HCT116 (cell line): ENCODE measurements around the gene RNF214.

ENCODE experiments used
- SIN3A ChIP-seq: IDR thresholded peaks from 2 replicates; pipeline ENCODE4 v1.6.1; 2012; ENCODE audit warnings: low read depth
- TF ChIP-seq, protein P1 (sequence below), 3 experiments: fragments of 200-600 bp in 1 of 3; sonication (generic) in 1 of 3; IDR thresholded peaks in 2 of 3; conservative IDR thresholded peaks in 1 of 3; 2 replicates each; pipeline ENCODE4 v1.5.1; 2012 to 2017; ENCODE audit warnings: low read depth in 2 of 3, low read length in 2 of 3, antibody characterized with exemption in 1 of 3, borderline replicate concordance in 1 of 3, control low read depth in 1 of 3, mild to moderate bottlenecking in 1 of 3, mixed read lengths in 1 of 3, mixed run types in 1 of 3, moderate library complexity in 1 of 3; ENCODE audit not compliant: insufficient read depth in 1 of 3

- TF ChIP-seq, protein P1, sequence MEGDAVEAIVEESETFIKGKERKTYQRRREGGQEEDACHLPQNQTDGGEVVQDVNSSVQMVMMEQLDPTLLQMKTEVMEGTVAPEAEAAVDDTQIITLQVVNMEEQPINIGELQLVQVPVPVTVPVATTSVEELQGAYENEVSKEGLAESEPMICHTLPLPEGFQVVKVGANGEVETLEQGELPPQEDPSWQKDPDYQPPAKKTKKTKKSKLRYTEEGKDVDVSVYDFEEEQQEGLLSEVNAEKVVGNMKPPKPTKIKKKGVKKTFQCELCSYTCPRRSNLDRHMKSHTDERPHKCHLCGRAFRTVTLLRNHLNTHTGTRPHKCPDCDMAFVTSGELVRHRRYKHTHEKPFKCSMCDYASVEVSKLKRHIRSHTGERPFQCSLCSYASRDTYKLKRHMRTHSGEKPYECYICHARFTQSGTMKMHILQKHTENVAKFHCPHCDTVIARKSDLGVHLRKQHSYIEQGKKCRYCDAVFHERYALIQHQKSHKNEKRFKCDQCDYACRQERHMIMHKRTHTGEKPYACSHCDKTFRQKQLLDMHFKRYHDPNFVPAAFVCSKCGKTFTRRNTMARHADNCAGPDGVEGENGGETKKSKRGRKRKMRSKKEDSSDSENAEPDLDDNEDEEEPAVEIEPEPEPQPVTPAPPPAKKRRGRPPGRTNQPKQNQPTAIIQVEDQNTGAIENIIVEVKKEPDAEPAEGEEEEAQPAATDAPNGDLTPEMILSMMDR (IDR thresholded peaks at IDR 0.05 in 2 of 3, conservative IDR thresholded peaks at IDR 0.05 in 1 of 3; ENCODE audit: borderline replicate concordance in 1 of 3, insufficient read depth in 1 of 3, low read depth in 2 of 3, low read length in 2 of 3), result no peak
- TF ChIP-seq SIN3A, result no peak
Measured at GRCh38 chr11:117249571-117249970, 17.1 kb downstream of the RNF214 start.
